ENCODE data around the gene SMAP2. TPM values are rescaled to one million over a fixed set of nuclear protein-coding genes. Genes with fewer than 3 reads are reported as not detected.

SMAP2 gene
- polyA plus RNA-seq, 1 donor (not counting 4 experiments of a cell fraction or from before 2014, with no cell fraction given), result 13.2 TPM

GRCh38 chr1:40338745-40339419 lies 34.6 kb upstream of the SMAP2 start:
- Histone ChIP-seq H3K27me3 (ENCODE audit: control insufficient read depth, extremely low read depth, insufficient read depth, low read length) (peaks cover 3% of the 10 kb centered on the region), H3K4me3 (ENCODE audit: control insufficient read depth in 2 of 3, extremely low read depth in 1 of 3, insufficient read depth in 2 of 3, low read depth in 1 of 3, low read length in 3 of 3) (no peak overlapping the region), H3K9me1 (ENCODE audit: control insufficient read depth, extremely low read depth, insufficient read depth, low read length) (no peaks in the 10 kb centered on the region), H2AFZ (ENCODE audit: control insufficient read depth, low read length) (peak overlapping the region; percentile 30), H3K36me3 (ENCODE audit: control insufficient read depth in 2 of 2, extremely low read depth in 1 of 2, insufficient read depth in 2 of 2, low read length in 2 of 2) (no peaks in the 10 kb centered on the region), H4K20me1 (ENCODE audit: control insufficient read depth, extremely low read depth, insufficient read depth, low read length) (no peaks in the 10 kb centered on the region), H3K4me1 (ENCODE audit: control insufficient read depth, extremely low read depth, insufficient read depth, low read length) (peaks cover 2% of the 10 kb centered on the region), H3K9me3 (ENCODE audit: control insufficient read depth, low read depth, low read length) (no peaks in the 10 kb centered on the region), H3K79me2 (ENCODE audit: control insufficient read depth, insufficient read depth, low read length) (no peaks in the 10 kb centered on the region), H3K9ac (ENCODE audit: control insufficient read depth, extremely low read depth, insufficient read depth, low read length) (no peak overlapping the region), H3K27ac (ENCODE audit: control insufficient read depth, insufficient read depth, low read length) (no peak overlapping the region), H3K4me2 (ENCODE audit: control insufficient read depth, extremely low read depth, insufficient read depth, low read depth, low read length) (peak overlapping the region; percentile 78)
- TF ChIP-seq CTCF (optimal IDR thresholded peaks at IDR 0.05 in 1 of 3, IDR thresholded peaks at IDR 0.05 in 1 of 3, conservative IDR thresholded peaks at IDR 0.05 in 1 of 3; ENCODE audit: extremely low read depth in 1 of 3, insufficient read depth in 2 of 3, low read length in 3 of 3), result peak; percentile 99 to 100 (median 99)
- TF ChIP-seq EZH2 (IDR thresholded peaks at IDR 0.05; ENCODE audit: low read length), result no peak
- DNase-seq (ENCODE audit: low read depth, low spot score) (peak; percentile 41), FAIRE-seq (peak; percentile 83)
- dilution Hi-C loops (cut with MboI; ENCODE audit: extremely low pct_ligation_motif_present, low sequenced_read_pairs), result no loop called here

- TF ChIP-seq EZH2 (IDR thresholded peaks at IDR 0.05; ENCODE audit: low read length), result no peak
- no peak for TF ChIP-seq CTCF (optimal IDR thresholded peaks at IDR 0.05 in 1 of 3, IDR thresholded peaks at IDR 0.05 in 1 of 3, conservative IDR thresholded peaks at IDR 0.05 in 1 of 3; ENCODE audit: extremely low read depth in 1 of 3, insufficient read depth in 2 of 3, low read length in 3 of 3)
- Histone ChIP-seq H3K9ac (ENCODE audit: control insufficient read depth, extremely low read depth, insufficient read depth, low read length) (no peak overlapping the region), H3K79me2 (ENCODE audit: control insufficient read depth, insufficient read depth, low read length) (no peaks in the 10 kb centered on the region), H3K4me1 (ENCODE audit: control insufficient read depth, extremely low read depth, insufficient read depth, low read length) (peaks cover 2% of the 10 kb centered on the region), H3K4me3 (ENCODE audit: control insufficient read depth in 2 of 3, extremely low read depth in 1 of 3, insufficient read depth in 2 of 3, low read depth in 1 of 3, low read length in 3 of 3) (no peak overlapping the region), H3K9me3 (ENCODE audit: control insufficient read depth, low read depth, low read length) (no peaks in the 10 kb centered on the region), H3K27me3 (ENCODE audit: control insufficient read depth, extremely low read depth, insufficient read depth, low read length) (peaks cover 3% of the 10 kb centered on the region), H3K36me3 (ENCODE audit: control insufficient read depth in 2 of 2, extremely low read depth in 1 of 2, insufficient read depth in 2 of 2, low read length in 2 of 2) (no peaks in the 10 kb centered on the region), H3K27ac (ENCODE audit: control insufficient read depth, insufficient read depth, low read length) (no peak overlapping the region), H3K9me1 (ENCODE audit: control insufficient read depth, extremely low read depth, insufficient read depth, low read length) (no peaks in the 10 kb centered on the region), H3K4me2 (ENCODE audit: control insufficient read depth, extremely low read depth, insufficient read depth, low read depth, low read length) (no peak overlapping the region), H2AFZ (ENCODE audit: control insufficient read depth, low read length) (no peak overlapping the region), H4K20me1 (ENCODE audit: control insufficient read depth, extremely low read depth, insufficient read depth, low read length) (no peaks in the 10 kb centered on the region)
- dilution Hi-C loops (cut with MboI; ENCODE audit: extremely low pct_ligation_motif_present, low sequenced_read_pairs), result no loop called here
- FAIRE-seq (no peak), DNase-seq (ENCODE audit: low read depth, low spot score) (no peak)
These were observed 33.9 kb upstream of the SMAP2 start for GRCh38 chr1:40339420-40340323.

Measured in keratinocyte (primary cell).